Right lobe of liver (tissue), 6 donors: ENCODE results near the gene ANKRD11. TPM values are rescaled to one million over a fixed set of nuclear protein-coding genes. Genes with fewer than 3 reads are reported as not detected.

ENCODE experiments used
- ATAC-seq, 4 donors: fragments of 200-7000 bp; cut with Tn5 transposase; one replicate each; pipeline ENCODE4 v1.9.1; 2020; ENCODE audit warnings: mild to moderate bottlenecking in 4 of 4, moderate library complexity in 4 of 4
- DNase-seq, 3 donors: peaks; one replicate each; pipeline ENCODE4 v3.0.0-alpha.2; 2020
- H3K27ac ChIP-seq, 3 donors: fragments of 200-600 bp; one replicate each; pipeline ENCODE4 v1.8.0; 2022
- H3K27me3 ChIP-seq, 2 donors: fragments of 200-600 bp; one replicate each; pipeline ENCODE4 v1.8.0; 2022
- H3K36me3 ChIP-seq, 4 donors: fragments of 200-600 bp; sonication (generic) in 1 of 4; one replicate each; pipeline versions ENCODE4 v1.5.1 to v1.8.0; 2017 to 2022; ENCODE audit warnings: control low read depth in 1 of 4
- H3K4me1 ChIP-seq, 4 donors: fragments of 200-600 bp; sonication (generic) in 1 of 4; one replicate each; pipeline versions ENCODE4 v1.5.1 to v1.8.0; 2017 to 2022; ENCODE audit warnings: control low read depth in 1 of 4
- H3K4me3 ChIP-seq, 3 donors: fragments of 200-600 bp; one replicate each; pipeline ENCODE4 v1.8.0; 2022
- H3K9me3 ChIP-seq, 4 donors: fragments of 200-600 bp; sonication (generic) in 1 of 4; one replicate each; pipeline versions ENCODE4 v1.5.1 to v1.8.0; 2017 to 2022; ENCODE audit warnings: control low read depth in 1 of 4
- CTCF ChIP-seq, 4 donors: fragments of 200-600 bp in 3 of 4; fragments of 450-650 bp in 1 of 4; IDR thresholded peaks; one replicate each; pipeline versions ENCODE4 v1.5.1 to v1.8.0; 2016 to 2022; ENCODE audit warnings: antibody characterized with exemption in 4 of 4, mild to moderate bottlenecking in 2 of 4
- POLR2A ChIP-seq: fragments of 450-650 bp; IDR thresholded peaks from one replicate; pipeline ENCODE4 v1.6.1; 2017; ENCODE audit warnings: antibody characterized with exemption, mild to moderate bottlenecking
- WGBS: methylation state at CpG from one replicate; pipeline ENCODE4 v1.1.6; 2018; ENCODE audit warnings: low coverage, low lambda C conversion rate; ENCODE audit not compliant: insufficient coverage; ENCODE audit errors: missing lambda C conversion rate; 5-methylcytosine and 5-hydroxymethylcytosine counted together
- intact Hi-C, 2 donors: fragments of 100-400 bp; cut with DNase I; formaldehyde crosslinking; loops; one replicate each; pipeline versions ENCODE4 v1.11.2 to v1.14.1; 2022
- total RNA-seq, 6 experiments: library from RNA; depleted of rRNA in 2 of 6; stranded (reverse); fragments of >200 nt in 2 of 6; fragmentation: NEBNext Ultra II Directional in 3 of 6; extraction: Animal tissue kit (Norgen Biotek cat#: 25700) in 3 of 6; gene quantifications; one replicate each; pipeline versions ENCODE4 v1.1.0 to v1.2.4, GENCODE V29; 2016 to 2023
- donor health status: DM: no; HTN: yes; CAD: no.
- donor health status: DM: no; HTN: no; CAD: no.
- donor health status: DM: no; HTN: no; CAD: no.
- donor health status: DM: no; HTN: yes; CAD: no.
- donor health status: DM: no; HTN: yes; CAD: no.

The ANKRD11 gene
- total RNA-seq, 6 experiments from 2014 or later, result 26.2 to 65.8 (median 41.6) TPM

- 69% methylated on average over 11 of the region's 29 CpGs for WGBS
- ATAC-seq (no peak), DNase-seq (peak in 1 of 3 donors; percentile 35)
- Histone ChIP-seq H3K27ac (no peak overlapping the region), H3K9me3 (no peaks in the 10 kb centered on the region), H3K4me1 (peaks cover 0 to 31% (median 17%) of the 10 kb centered on the region in 4 donors), H3K4me3 (no peak overlapping the region), H3K27me3 (no peaks in the 10 kb centered on the region), H3K36me3 (no peaks in the 10 kb centered on the region)
- no peak for TF ChIP-seq POLR2A
- no peak for TF ChIP-seq CTCF (IDR thresholded peaks at IDR 0.05)
- intact Hi-C loops, result no loop called here
These were observed 111.2 kb downstream of the ANKRD11 start for GRCh38 chr16:89378947-89379771.

GRCh38 chr16:89377453-89377848, 112.9 kb downstream of the ANKRD11 start:
- no peak for DNase-seq
- H3K27ac ChIP-seq, result no peak overlapping the region

GRCh38 chr16:89376812-89377452, 113.4 kb downstream of the ANKRD11 start:
- WGBS, result 80% methylated on average over 8 of the region's 8 CpGs
- intact Hi-C loops, result no loop called here
- H3K4me3 ChIP-seq, result no peak overlapping the region
- H3K27me3 ChIP-seq, result no peaks in the 10 kb centered on the region
- H3K9me3 ChIP-seq, result no peaks in the 10 kb centered on the region
- ATAC-seq (no peak), DNase-seq (no peak)
- H3K27ac ChIP-seq, result no peak overlapping the region
- peaks cover 0 to 9% (median 4%) of the 10 kb centered on the region in 4 donors for H3K4me1 ChIP-seq
- H3K36me3 ChIP-seq, result no peaks in the 10 kb centered on the region
- TF ChIP-seq POLR2A (no peak), CTCF (IDR thresholded peaks at IDR 0.05) (no peak)

More at GRCh38 chr16:89377453-89377848, 112.9 kb downstream of the ANKRD11 start:
- TF ChIP-seq CTCF (IDR thresholded peaks at IDR 0.05) (no peak), POLR2A (no peak)
- no peaks in the 10 kb centered on the region for H3K36me3 ChIP-seq
- H3K27me3 ChIP-seq, result no peaks in the 10 kb centered on the region
- WGBS, result 90% methylated on average over 8 of the region's 8 CpGs
- ATAC-seq, result no peak
- intact Hi-C loops, result no loop called here
- H3K4me1 ChIP-seq, result peaks cover 0 to 14% (median 6%) of the 10 kb centered on the region in 4 donors
- no peak overlapping the region for H3K4me3 ChIP-seq
- H3K9me3 ChIP-seq, result no peaks in the 10 kb centered on the region

GRCh38 chr16:89375686-89376085, 114.7 kb downstream of the ANKRD11 start:
- Histone ChIP-seq H3K9me3 (no peaks in the 10 kb centered on the region), H3K27me3 (no peaks in the 10 kb centered on the region), H3K36me3 (no peaks in the 10 kb centered on the region), H3K27ac (no peak overlapping the region), H3K4me3 (no peak overlapping the region), H3K4me1 (no peaks in the 10 kb centered on the region)
- DNase-seq (no peak), ATAC-seq (no peak)
- 96% methylated on average over 10 of the region's 10 CpGs for WGBS
- no peak for TF ChIP-seq POLR2A
- no peak for TF ChIP-seq CTCF (IDR thresholded peaks at IDR 0.05)
- intact Hi-C loops, result no loop called here
